Measurements from ENCODE around the gene CTSA.

CTSA gene

GRCh38 chr20:45947110-45947866, 56.2 kb downstream of the CTSA start:
- TF ChIP-seq, protein P1, sequence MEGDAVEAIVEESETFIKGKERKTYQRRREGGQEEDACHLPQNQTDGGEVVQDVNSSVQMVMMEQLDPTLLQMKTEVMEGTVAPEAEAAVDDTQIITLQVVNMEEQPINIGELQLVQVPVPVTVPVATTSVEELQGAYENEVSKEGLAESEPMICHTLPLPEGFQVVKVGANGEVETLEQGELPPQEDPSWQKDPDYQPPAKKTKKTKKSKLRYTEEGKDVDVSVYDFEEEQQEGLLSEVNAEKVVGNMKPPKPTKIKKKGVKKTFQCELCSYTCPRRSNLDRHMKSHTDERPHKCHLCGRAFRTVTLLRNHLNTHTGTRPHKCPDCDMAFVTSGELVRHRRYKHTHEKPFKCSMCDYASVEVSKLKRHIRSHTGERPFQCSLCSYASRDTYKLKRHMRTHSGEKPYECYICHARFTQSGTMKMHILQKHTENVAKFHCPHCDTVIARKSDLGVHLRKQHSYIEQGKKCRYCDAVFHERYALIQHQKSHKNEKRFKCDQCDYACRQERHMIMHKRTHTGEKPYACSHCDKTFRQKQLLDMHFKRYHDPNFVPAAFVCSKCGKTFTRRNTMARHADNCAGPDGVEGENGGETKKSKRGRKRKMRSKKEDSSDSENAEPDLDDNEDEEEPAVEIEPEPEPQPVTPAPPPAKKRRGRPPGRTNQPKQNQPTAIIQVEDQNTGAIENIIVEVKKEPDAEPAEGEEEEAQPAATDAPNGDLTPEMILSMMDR (conservative IDR thresholded peaks at IDR 0.05; ENCODE audit: control insufficient read depth, insufficient read depth, low read depth, low read length): no peak
- H3K4me3 ChIP-seq (ENCODE audit: control insufficient read depth, low read depth, low read length): no peak overlapping the region
- no peak for DNase-seq (ENCODE audit: low read depth)

- DNase-seq (ENCODE audit: low read depth): no peak
- no peak overlapping the region for H3K4me3 ChIP-seq (ENCODE audit: control insufficient read depth, low read depth, low read length)
- TF ChIP-seq, protein P1 (conservative IDR thresholded peaks at IDR 0.05; ENCODE audit: control insufficient read depth, insufficient read depth, low read depth, low read length): no peak
Measured at GRCh38 chr20:45948261-45948733, 57.2 kb downstream of the CTSA start.

Measured in fibroblast of mammary gland (primary cell).